Astrocyte of the spinal cord (primary cell): ENCODE measurements around the gene METTL15.
"Not testable (repeated sequence)": the region's sequence is repeated elsewhere in the genome, so short reads cannot be mapped to it uniquely, and the experiment has no call there.

Source experiments
- DNase-seq: peaks from one replicate; pipeline ENCODE4 v3.0.0; 2011; ENCODE audit warnings: low read depth, low spot score
- H3K4me3 ChIP-seq: 2 replicates; pipeline ENCODE4 v1.5.1; 2011; ENCODE audit warnings: low read depth, mild to moderate bottlenecking, low read length, moderate library complexity
- CTCF ChIP-seq: IDR thresholded peaks from 2 replicates; pipeline ENCODE4 v1.5.1; 2012; ENCODE audit warnings: low read depth, mild to moderate bottlenecking, low read length, inconsistent platforms
- in situ Hi-C: cut with HindIII; loops from 2 replicates; pipeline ENCODE4 v1.10.0; 2017; ENCODE audit warnings: low sequenced_read_pairs

METTL15 gene

DNA sequence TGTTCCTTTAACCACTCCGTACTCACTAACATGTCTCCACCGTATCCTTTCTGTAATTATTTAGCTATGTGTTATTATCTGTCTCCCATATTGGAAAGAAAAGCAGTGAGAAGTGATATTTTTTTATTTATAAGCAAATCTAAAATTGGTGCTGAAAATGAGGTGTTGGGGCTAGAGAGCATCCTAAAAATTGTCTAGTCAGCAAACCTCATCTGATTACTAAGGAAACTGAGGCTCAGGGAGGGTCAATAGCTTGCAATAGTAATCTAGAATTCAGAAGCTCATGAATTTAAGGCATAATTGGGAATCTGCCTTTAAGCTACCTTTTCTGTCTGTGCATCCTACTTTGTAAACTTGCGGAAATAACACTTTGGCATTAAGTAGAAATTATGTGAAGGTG, 190.0 kb downstream of the METTL15 start:
- TF ChIP-seq CTCF = no peak
- H3K4me3 ChIP-seq = no peak overlapping the region
- in situ Hi-C loops = no loop called here
- no peak for DNase-seq

DNA sequence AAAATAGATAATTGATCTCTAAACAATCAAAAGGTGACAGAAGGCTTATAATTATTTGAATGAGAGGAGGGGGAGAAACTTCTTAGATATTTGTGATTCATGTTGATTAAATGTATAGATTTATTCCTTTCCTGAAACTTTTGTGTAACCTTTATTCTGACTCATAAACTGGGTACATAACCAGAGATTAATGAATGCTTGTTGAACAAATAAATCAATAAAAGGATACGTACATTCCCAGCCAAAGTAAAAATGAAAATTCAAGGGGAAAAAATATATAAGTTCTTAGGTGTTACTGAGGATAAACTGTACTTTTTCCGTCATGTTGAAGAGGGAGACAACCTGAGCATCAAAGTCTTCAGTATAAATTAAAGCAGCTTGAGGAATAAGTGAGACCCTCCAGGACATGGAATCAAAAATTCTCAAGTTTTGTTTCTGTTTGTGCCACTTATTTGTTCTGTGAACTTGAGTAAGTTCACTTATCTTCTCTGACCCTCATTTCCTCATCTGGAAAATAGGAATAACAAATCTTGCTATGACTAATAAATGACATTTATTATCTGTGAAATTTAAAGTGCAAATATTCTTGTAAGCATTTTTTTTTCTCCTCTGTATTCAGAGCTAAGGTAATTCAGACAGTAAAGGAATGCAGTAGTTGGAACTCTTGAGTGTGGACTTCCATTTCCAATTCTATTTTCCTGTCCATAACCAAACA, 195.4 kb downstream of the METTL15 start:
- in situ Hi-C loops = no loop called here
- no peak overlapping the region for H3K4me3 ChIP-seq
- TF ChIP-seq CTCF = no peak
- peak; percentile 2 for DNase-seq

DNA sequence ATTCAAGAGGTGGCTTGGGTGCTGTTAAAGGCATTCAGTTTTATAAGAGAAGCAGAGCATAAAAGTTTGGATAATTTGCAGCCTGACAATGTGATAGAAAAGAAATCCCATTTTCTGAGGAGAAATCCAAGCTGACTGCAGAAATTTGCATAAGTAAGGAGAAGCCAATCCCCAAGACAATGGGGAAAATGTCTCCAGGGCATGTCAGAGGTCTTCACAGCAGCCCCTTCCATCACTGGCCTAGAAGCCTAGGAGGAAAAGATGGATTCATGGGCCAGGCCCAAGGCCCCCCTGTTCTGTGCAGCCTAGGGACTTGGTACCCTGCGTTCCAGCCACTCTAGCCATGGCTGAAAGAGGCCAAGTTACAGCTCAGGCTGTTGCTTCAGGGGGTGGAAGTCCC, 207.3 kb downstream of the METTL15 start:
- H3K4me3 ChIP-seq = no peak overlapping the region
- DNase-seq = no peak
- no peak for TF ChIP-seq CTCF
- in situ Hi-C loops = no loop called here

DNA sequence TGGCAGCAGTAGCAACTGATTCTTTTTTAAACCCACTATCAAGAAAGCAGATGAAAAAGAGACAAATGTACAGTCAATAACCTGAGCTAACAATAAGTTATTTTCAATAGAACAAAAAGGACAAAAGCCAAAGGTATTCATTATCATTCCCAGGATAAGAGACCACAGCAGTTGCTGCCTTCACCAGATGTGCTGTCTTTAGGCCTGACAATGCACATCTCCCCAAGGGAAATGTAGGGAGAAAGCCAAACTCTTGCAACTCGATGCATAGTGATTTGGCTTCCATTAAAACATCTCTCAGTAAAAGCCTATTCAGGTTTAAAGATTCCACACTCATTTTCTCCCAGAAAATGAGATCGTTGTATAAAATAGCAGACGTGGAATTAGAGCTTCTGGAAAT, 210.7 kb downstream of the METTL15 start:
- no peak overlapping the region for H3K4me3 ChIP-seq
- DNase-seq = no peak
- no peak for TF ChIP-seq CTCF
- in situ Hi-C loops = no loop called here

DNA sequence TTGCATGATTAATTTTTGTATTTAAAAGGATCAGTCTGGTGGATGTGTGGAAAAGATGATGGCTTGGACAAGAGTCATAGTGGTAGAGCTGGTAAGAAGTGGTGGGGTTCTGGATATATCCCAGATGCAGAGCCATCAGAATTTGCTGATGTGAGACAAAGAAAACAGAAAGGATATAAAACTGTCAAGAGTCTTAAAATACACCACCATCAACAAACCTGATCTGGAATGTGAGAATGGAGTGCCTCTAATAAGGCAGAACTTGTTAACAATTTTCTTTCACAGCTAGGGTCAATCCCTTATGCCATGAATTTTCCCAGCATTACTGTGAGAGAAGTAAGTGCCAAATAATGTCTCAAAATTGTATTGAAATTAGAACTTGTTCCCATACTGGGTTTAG, 215.4 kb downstream of the METTL15 start:
- DNase-seq = no peak
- in situ Hi-C loops = no loop called here
- no peak for TF ChIP-seq CTCF
- no peak overlapping the region for H3K4me3 ChIP-seq

DNA sequence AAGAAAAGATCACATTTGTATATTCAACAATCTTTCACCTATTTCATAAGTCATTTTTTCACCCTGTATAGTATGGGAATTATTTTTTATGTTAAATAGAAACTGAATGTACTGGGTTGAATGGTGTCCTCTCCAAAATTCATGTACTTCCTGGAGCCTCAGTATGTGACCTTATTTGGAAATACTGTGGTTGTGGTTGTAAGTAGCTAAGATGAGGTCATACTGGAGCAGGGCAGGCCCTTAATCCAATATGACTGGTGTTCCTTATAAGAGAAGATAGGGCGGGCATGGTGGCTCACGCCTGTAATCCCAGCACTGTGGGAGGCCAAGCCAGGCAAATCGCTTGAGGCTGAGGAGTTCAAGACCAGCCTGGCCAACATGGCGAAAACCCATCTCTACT, 224.2 kb downstream of the METTL15 start:
- DNase-seq, H3K4me3 ChIP-seq, in situ Hi-C loops: not testable (repeated sequence)

DNA sequence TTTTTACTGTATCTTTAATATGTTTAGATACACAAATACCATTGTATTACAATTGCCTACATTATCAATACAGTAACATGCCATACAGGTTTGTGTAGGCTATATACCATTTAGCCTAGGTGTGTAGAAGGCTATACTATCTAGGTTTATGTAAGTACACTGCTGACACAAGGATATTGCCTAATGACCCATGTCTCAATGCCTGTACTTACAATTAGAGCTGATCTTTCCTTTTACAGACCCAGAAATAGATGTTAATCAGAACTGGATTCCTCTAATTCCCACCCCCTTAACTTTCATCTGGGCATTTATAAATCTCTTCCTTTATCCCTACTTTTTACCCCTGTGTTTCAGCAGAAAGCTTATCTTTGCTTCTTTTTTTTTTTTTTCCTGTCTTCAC, 229.5 kb downstream of the METTL15 start:
- no peak for TF ChIP-seq CTCF
- in situ Hi-C loops = no loop called here
- H3K4me3 ChIP-seq = no peak overlapping the region
- no peak for DNase-seq
